ENCODE results near the gene TMEM242.

TMEM242 gene

DNA sequence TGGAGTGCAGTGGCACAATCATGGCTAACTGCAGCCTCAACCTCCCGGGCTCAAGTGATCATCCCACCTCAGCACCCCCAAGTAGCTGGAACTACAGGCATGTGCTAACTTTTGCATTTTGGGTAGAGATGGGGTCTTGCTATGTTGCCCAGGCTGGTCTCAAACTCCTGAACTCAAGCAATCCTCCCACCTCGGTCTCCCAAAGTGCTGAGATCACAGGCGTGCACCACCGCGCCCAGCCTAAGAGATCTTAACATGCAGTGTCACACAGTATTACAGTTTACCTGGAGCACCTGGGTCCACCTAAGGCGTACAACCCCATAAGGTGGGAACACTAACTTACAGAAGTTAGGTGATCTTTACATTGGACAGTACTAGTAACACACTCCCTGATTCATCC lies 29.5 kb downstream of the TMEM242 start:
- peaks cover 8 to 29% (median 20%) of the 10 kb centered on the region in 5 donors for H3K36me3 ChIP-seq (ENCODE audit: control insufficient read depth in 5 of 5, insufficient read depth in 5 of 5, low read length in 5 of 5)
- no peak overlapping the region for H3K4me3 ChIP-seq (ENCODE audit: low read depth in 1 of 5, low read length in 5 of 5)
- H3K27me3 ChIP-seq (ENCODE audit: control insufficient read depth in 5 of 5, insufficient read depth in 4 of 5, low read length in 5 of 5): no peaks in the 10 kb centered on the region
- no peaks in the 10 kb centered on the region for H3K4me1 ChIP-seq (ENCODE audit: control insufficient read depth in 5 of 5, insufficient read depth in 5 of 5, low read length in 5 of 5)
- H3K9ac ChIP-seq (ENCODE audit: low read length in 5 of 5): no peak overlapping the region
- H3K27ac ChIP-seq (ENCODE audit: low read depth, low read length): no peak overlapping the region
- H3K9me3 ChIP-seq (ENCODE audit: control insufficient read depth in 5 of 5, low read length in 5 of 5): no peaks in the 10 kb centered on the region

DNA sequence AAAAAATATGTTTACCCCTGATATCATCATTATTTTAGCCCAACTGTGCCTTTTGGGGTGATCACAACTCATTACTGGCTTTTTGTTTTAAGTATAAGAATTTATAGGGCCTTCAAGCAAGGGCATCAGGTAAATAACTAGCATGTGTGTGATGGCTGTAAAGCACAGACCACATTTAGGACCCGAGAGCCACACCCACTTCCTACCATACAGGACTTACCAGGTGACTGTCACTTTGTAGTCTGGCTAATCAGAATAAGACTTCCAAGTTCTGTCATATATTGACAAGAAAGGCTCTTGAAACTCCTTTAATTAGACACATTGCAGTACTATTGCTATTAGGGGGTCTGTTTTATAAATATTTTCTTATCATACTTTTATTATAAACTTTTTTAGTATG lies 31.1 kb downstream of the TMEM242 start:
- Histone ChIP-seq H3K36me3 (ENCODE audit: control insufficient read depth in 5 of 5, insufficient read depth in 5 of 5, low read length in 5 of 5) (peaks cover 8 to 35% (median 28%) of the 10 kb centered on the region in 5 donors), H3K9ac (ENCODE audit: low read length in 5 of 5) (no peak overlapping the region), H3K9me3 (ENCODE audit: control insufficient read depth in 5 of 5, low read length in 5 of 5) (no peaks in the 10 kb centered on the region), H3K27me3 (ENCODE audit: control insufficient read depth in 5 of 5, insufficient read depth in 4 of 5, low read length in 5 of 5) (no peaks in the 10 kb centered on the region), H3K4me3 (ENCODE audit: low read depth in 1 of 5, low read length in 5 of 5) (no peak overlapping the region), H3K27ac (ENCODE audit: low read depth, low read length) (no peak overlapping the region), H3K4me1 (ENCODE audit: control insufficient read depth in 5 of 5, insufficient read depth in 5 of 5, low read length in 5 of 5) (no peaks in the 10 kb centered on the region)

- no peak overlapping the region for H3K9ac ChIP-seq (ENCODE audit: low read length in 5 of 5)
- no peaks in the 10 kb centered on the region for H3K27me3 ChIP-seq (ENCODE audit: control insufficient read depth in 5 of 5, insufficient read depth in 4 of 5, low read length in 5 of 5)
- H3K4me3 ChIP-seq (ENCODE audit: low read depth in 1 of 5, low read length in 5 of 5): no peak overlapping the region
- H3K36me3 ChIP-seq (ENCODE audit: control insufficient read depth in 5 of 5, insufficient read depth in 5 of 5, low read length in 5 of 5): peaks cover 8 to 35% (median 28%) of the 10 kb centered on the region in 5 donors
- H3K27ac ChIP-seq (ENCODE audit: low read depth, low read length): no peak overlapping the region
- H3K4me1 ChIP-seq (ENCODE audit: control insufficient read depth in 5 of 5, insufficient read depth in 5 of 5, low read length in 5 of 5): no peaks in the 10 kb centered on the region
- no peaks in the 10 kb centered on the region for H3K9me3 ChIP-seq (ENCODE audit: control insufficient read depth in 5 of 5, low read length in 5 of 5)
Measured at GRCh38 chr6:157291356-157291755, 32.0 kb downstream of the TMEM242 start.

GRCh38 chr6:157290797-157291196 lies 32.5 kb downstream of the TMEM242 start:
- H3K27ac ChIP-seq (ENCODE audit: low read depth, low read length): no peak overlapping the region
- no peaks in the 10 kb centered on the region for H3K4me1 ChIP-seq (ENCODE audit: control insufficient read depth in 5 of 5, insufficient read depth in 5 of 5, low read length in 5 of 5)
- no peak overlapping the region for H3K4me3 ChIP-seq (ENCODE audit: low read depth in 1 of 5, low read length in 5 of 5)
- no peaks in the 10 kb centered on the region for H3K27me3 ChIP-seq (ENCODE audit: control insufficient read depth in 5 of 5, insufficient read depth in 4 of 5, low read length in 5 of 5)
- no peak overlapping the region for H3K9ac ChIP-seq (ENCODE audit: low read length in 5 of 5)
- H3K9me3 ChIP-seq (ENCODE audit: control insufficient read depth in 5 of 5, low read length in 5 of 5): no peaks in the 10 kb centered on the region
- H3K36me3 ChIP-seq (ENCODE audit: control insufficient read depth in 5 of 5, insufficient read depth in 5 of 5, low read length in 5 of 5): peaks cover 8 to 35% (median 28%) of the 10 kb centered on the region in 5 donors

DNA sequence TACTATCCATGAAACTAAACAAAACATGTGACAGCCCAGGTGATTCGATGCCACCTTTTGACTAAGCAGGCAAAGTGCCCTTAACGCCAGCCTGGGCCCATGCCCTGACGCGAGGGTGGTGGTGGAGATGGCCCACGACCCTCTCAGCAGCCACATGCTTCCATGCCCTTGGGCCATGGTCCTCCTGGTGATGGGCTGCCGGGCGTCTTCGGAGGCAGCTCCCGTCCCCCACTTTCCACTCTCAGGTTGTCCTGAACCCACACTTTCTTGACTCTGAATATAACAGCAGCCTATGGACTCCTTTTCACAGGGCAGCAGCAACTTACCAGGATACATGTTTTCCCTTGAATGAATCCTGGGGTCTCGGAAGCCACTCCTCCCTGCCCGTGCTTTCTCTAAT lies 33.6 kb downstream of the TMEM242 start:
- no peak overlapping the region for H3K4me3 ChIP-seq (ENCODE audit: low read depth in 1 of 5, low read length in 5 of 5)
- H3K9ac ChIP-seq (ENCODE audit: low read length in 5 of 5): no peak overlapping the region
- no peaks in the 10 kb centered on the region for H3K4me1 ChIP-seq (ENCODE audit: control insufficient read depth in 5 of 5, insufficient read depth in 5 of 5, low read length in 5 of 5)
- H3K27ac ChIP-seq (ENCODE audit: low read depth, low read length): no peak overlapping the region
- no peaks in the 10 kb centered on the region for H3K27me3 ChIP-seq (ENCODE audit: control insufficient read depth in 5 of 5, insufficient read depth in 4 of 5, low read length in 5 of 5)
- H3K36me3 ChIP-seq (ENCODE audit: control insufficient read depth in 5 of 5, insufficient read depth in 5 of 5, low read length in 5 of 5): peaks cover 8 to 33% (median 28%) of the 10 kb centered on the region in 5 donors
- H3K9me3 ChIP-seq (ENCODE audit: control insufficient read depth in 5 of 5, low read length in 5 of 5): no peaks in the 10 kb centered on the region

- Histone ChIP-seq H3K4me1 (ENCODE audit: control insufficient read depth in 5 of 5, insufficient read depth in 5 of 5, low read length in 5 of 5) (no peaks in the 10 kb centered on the region), H3K4me3 (ENCODE audit: low read depth in 1 of 5, low read length in 5 of 5) (no peak overlapping the region), H3K36me3 (ENCODE audit: control insufficient read depth in 5 of 5, insufficient read depth in 5 of 5, low read length in 5 of 5) (peaks cover 8 to 33% (median 28%) of the 10 kb centered on the region in 5 donors), H3K27me3 (ENCODE audit: control insufficient read depth in 5 of 5, insufficient read depth in 4 of 5, low read length in 5 of 5) (no peaks in the 10 kb centered on the region), H3K9me3 (ENCODE audit: control insufficient read depth in 5 of 5, low read length in 5 of 5) (no peaks in the 10 kb centered on the region), H3K27ac (ENCODE audit: low read depth, low read length) (no peak overlapping the region), H3K9ac (ENCODE audit: low read length in 5 of 5) (no peak overlapping the region)
Measured at GRCh38 chr6:157288575-157288974, 34.7 kb downstream of the TMEM242 start.

- H3K4me1 ChIP-seq (ENCODE audit: control insufficient read depth in 5 of 5, insufficient read depth in 5 of 5, low read length in 5 of 5): no peaks in the 10 kb centered on the region
- H3K27me3 ChIP-seq (ENCODE audit: control insufficient read depth in 5 of 5, insufficient read depth in 4 of 5, low read length in 5 of 5): no peaks in the 10 kb centered on the region
- no peak overlapping the region for H3K27ac ChIP-seq (ENCODE audit: low read depth, low read length)
- no peak overlapping the region for H3K4me3 ChIP-seq (ENCODE audit: low read depth in 1 of 5, low read length in 5 of 5)
- H3K9ac ChIP-seq (ENCODE audit: low read length in 5 of 5): no peak overlapping the region
- H3K9me3 ChIP-seq (ENCODE audit: control insufficient read depth in 5 of 5, low read length in 5 of 5): no peaks in the 10 kb centered on the region
- peaks cover 8 to 33% (median 28%) of the 10 kb centered on the region in 5 donors for H3K36me3 ChIP-seq (ENCODE audit: control insufficient read depth in 5 of 5, insufficient read depth in 5 of 5, low read length in 5 of 5)
Measured at GRCh38 chr6:157287923-157288322, 35.4 kb downstream of the TMEM242 start.

- Histone ChIP-seq H3K27me3 (ENCODE audit: control insufficient read depth in 5 of 5, insufficient read depth in 4 of 5, low read length in 5 of 5) (no peaks in the 10 kb centered on the region), H3K4me3 (ENCODE audit: low read depth in 1 of 5, low read length in 5 of 5) (no peak overlapping the region), H3K4me1 (ENCODE audit: control insufficient read depth in 5 of 5, insufficient read depth in 5 of 5, low read length in 5 of 5) (no peaks in the 10 kb centered on the region), H3K27ac (ENCODE audit: low read depth, low read length) (no peak overlapping the region), H3K9me3 (ENCODE audit: control insufficient read depth in 5 of 5, low read length in 5 of 5) (no peaks in the 10 kb centered on the region), H3K9ac (ENCODE audit: low read length in 5 of 5) (no peak overlapping the region), H3K36me3 (ENCODE audit: control insufficient read depth in 5 of 5, insufficient read depth in 5 of 5, low read length in 5 of 5) (peaks cover 8 to 27% (median 24%) of the 10 kb centered on the region in 5 donors)
Measured at GRCh38 chr6:157287247-157287850, 36.0 kb downstream of the TMEM242 start.

DNA sequence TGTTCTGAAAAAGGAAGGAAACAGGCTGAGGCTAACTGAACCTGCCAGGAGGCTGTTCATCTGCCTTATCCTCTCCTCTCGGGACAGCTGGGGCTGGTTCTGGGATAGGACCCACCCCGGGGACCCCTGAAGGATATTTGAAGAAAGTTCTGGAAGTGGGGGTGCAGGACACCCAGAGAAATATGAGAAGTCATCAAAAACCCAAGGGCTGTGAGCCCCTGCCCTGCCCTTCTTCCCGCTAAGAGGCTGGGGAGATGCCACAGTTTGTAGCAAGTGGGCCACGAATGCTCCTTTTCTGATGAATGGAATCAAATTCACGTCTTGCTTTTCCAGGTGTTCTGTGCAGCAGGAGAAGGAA lies 37.9 kb downstream of the TMEM242 start:
- Histone ChIP-seq H3K27me3 (ENCODE audit: control insufficient read depth in 5 of 5, insufficient read depth in 4 of 5, low read length in 5 of 5) (no peaks in the 10 kb centered on the region), H3K9me3 (ENCODE audit: control insufficient read depth in 5 of 5, low read length in 5 of 5) (no peaks in the 10 kb centered on the region), H3K9ac (ENCODE audit: low read length in 5 of 5) (no peak overlapping the region), H3K4me3 (ENCODE audit: low read depth in 1 of 5, low read length in 5 of 5) (no peak overlapping the region), H3K36me3 (ENCODE audit: control insufficient read depth in 5 of 5, insufficient read depth in 5 of 5, low read length in 5 of 5) (peaks cover 0 to 15% (median 14%) of the 10 kb centered on the region in 5 donors), H3K27ac (ENCODE audit: low read depth, low read length) (no peak overlapping the region), H3K4me1 (ENCODE audit: control insufficient read depth in 5 of 5, insufficient read depth in 5 of 5, low read length in 5 of 5) (peaks cover 0 to 3% (median 0%) of the 10 kb centered on the region in 5 donors)

GRCh38 chr6:157284738-157285421 lies 38.4 kb downstream of the TMEM242 start:
- Histone ChIP-seq H3K9me3 (ENCODE audit: control insufficient read depth in 5 of 5, low read length in 5 of 5) (no peaks in the 10 kb centered on the region), H3K27me3 (ENCODE audit: control insufficient read depth in 5 of 5, insufficient read depth in 4 of 5, low read length in 5 of 5) (no peaks in the 10 kb centered on the region), H3K9ac (ENCODE audit: low read length in 5 of 5) (no peak overlapping the region), H3K36me3 (ENCODE audit: control insufficient read depth in 5 of 5, insufficient read depth in 5 of 5, low read length in 5 of 5) (peaks cover 0 to 12% (median 10%) of the 10 kb centered on the region in 5 donors), H3K4me3 (ENCODE audit: low read depth in 1 of 5, low read length in 5 of 5) (no peak overlapping the region), H3K4me1 (ENCODE audit: control insufficient read depth in 5 of 5, insufficient read depth in 5 of 5, low read length in 5 of 5) (peaks cover 0 to 3% (median 0%) of the 10 kb centered on the region in 5 donors), H3K27ac (ENCODE audit: low read depth, low read length) (no peak overlapping the region)
